Neural cell (in vitro differentiated cells): Measurements from ENCODE around the gene TTC9B. TPM values are rescaled to one million over a fixed set of nuclear protein-coding genes. Genes with fewer than 3 reads are reported as not detected.

Experiments
- H2AFZ ChIP-seq: fragments of 200-600, 300-800 bp; sonication (generic), shearing (Covaris generic); 2 replicates; pipeline ENCODE4 v1.6.0; 2014; ENCODE audit warnings: low read depth, mild to moderate bottlenecking, antibody characterized with exemption, low read length, moderate library complexity
- H3F3A ChIP-seq: fragments of 200-600 bp; shearing (Covaris generic); 2 replicates; pipeline ENCODE4 v1.6.1; 2016; ENCODE audit warnings: mild to moderate bottlenecking, moderate library complexity, mixed read lengths, antibody characterized with exemption, low read length; ENCODE audit not compliant: insufficient read depth, poor library complexity, severe bottlenecking
- H3K27ac ChIP-seq: fragments of 200-600, 300-800 bp; sonication (generic), shearing (Covaris generic); 2 replicates; pipeline ENCODE4 v1.5.1; 2014; ENCODE audit warnings: mild to moderate bottlenecking, low read length, moderate library complexity
- H3K27me3 ChIP-seq: fragments of 300-800, 200-600 bp; sonication (generic), shearing (Covaris generic); 2 replicates; pipeline ENCODE4 v1.6.0; 2014; ENCODE audit warnings: mild to moderate bottlenecking, low read depth, low read length, moderate library complexity; ENCODE audit not compliant: insufficient read depth
- H3K36me3 ChIP-seq: fragments of 300-800, 200-600 bp; sonication (generic), shearing (Covaris generic); 2 replicates; pipeline ENCODE4 v1.5.1; 2014; ENCODE audit warnings: mild to moderate bottlenecking, antibody characterized with exemption, low read length, moderate library complexity; ENCODE audit not compliant: insufficient read depth
- H3K4me2 ChIP-seq: fragments of 300-800, 200-600 bp; sonication (generic), shearing (Covaris generic); 2 replicates; pipeline ENCODE4 v1.6.0; 2014; ENCODE audit warnings: mild to moderate bottlenecking, low read length
- H3K4me3 ChIP-seq: fragments of 300-800, 200-600 bp; sonication (generic), shearing (Covaris generic); 2 replicates; pipeline ENCODE4 v1.5.1; 2014; ENCODE audit warnings: mild to moderate bottlenecking, low read length, moderate library complexity
- H3K79me2 ChIP-seq: fragments of 200-600 bp; shearing (Covaris generic); replicated peaks from 2 replicates; pipeline ENCODE4 v1.6.0; 2014; ENCODE audit warnings: mild to moderate bottlenecking, low read length, moderate library complexity; ENCODE audit not compliant: insufficient read depth
- H3K9ac ChIP-seq: fragments of 300-800, 200-600 bp; sonication (generic), shearing (Covaris generic); 2 replicates; pipeline ENCODE4 v1.6.1; 2016; ENCODE audit warnings: mild to moderate bottlenecking, low read length, mixed read lengths
- H3K9me2 ChIP-seq: fragments of 200-600 bp; shearing (Covaris generic); 2 replicates; pipeline ENCODE4 v1.6.1; 2016; ENCODE audit warnings: mild to moderate bottlenecking, low read length, mixed read lengths; ENCODE audit not compliant: insufficient read depth
- H3K9me3 ChIP-seq: fragments of 200-600, 300-800 bp; sonication (generic), shearing (Covaris generic); 2 replicates; pipeline ENCODE4 v1.6.1; 2016; ENCODE audit warnings: mild to moderate bottlenecking, mixed run types, low read length, moderate library complexity, mixed read lengths
- H4K20me1 ChIP-seq: fragments of 200-600 bp; shearing (Covaris generic); 2 replicates; pipeline ENCODE4 v1.6.1; 2016; ENCODE audit warnings: mild to moderate bottlenecking, mixed run types; ENCODE audit not compliant: insufficient read depth
- CTCF ChIP-seq: fragments of 450-650 bp; IDR thresholded peaks from 2 replicates; pipeline ENCODE4 v1.5.1; 2014; ENCODE audit warnings: antibody characterized with exemption, mild to moderate bottlenecking, moderate library complexity; ENCODE audit not compliant: poor library complexity, severe bottlenecking
- EP300 ChIP-seq: fragments of 450-650 bp; conservative IDR thresholded peaks from 2 replicates; pipeline ENCODE4 v1.6.1; 2014; ENCODE audit warnings: antibody characterized with exemption, mild to moderate bottlenecking, moderate library complexity; ENCODE audit not compliant: poor library complexity, severe bottlenecking
- EZH2 ChIP-seq: fragments of 200-600, 300-800 bp; shearing (Covaris generic), sonication (generic); IDR thresholded peaks from 2 replicates; pipeline ENCODE4 v1.6.1; 2014; ENCODE audit warnings: antibody characterized with exemption, low read length, borderline replicate concordance, mild to moderate bottlenecking; ENCODE audit not compliant: insufficient read depth, poor library complexity, severe bottlenecking
- MXI1 ChIP-seq: fragments of 450-650 bp; conservative IDR thresholded peaks from 2 replicates; pipeline ENCODE4 v1.6.1; 2014; ENCODE audit warnings: antibody characterized with exemption, mild to moderate bottlenecking; ENCODE audit not compliant: poor library complexity, severe bottlenecking
- POLR2AphosphoS5 ChIP-seq: IDR thresholded peaks from 2 replicates; pipeline ENCODE4 v1.6.1; 2012
- RAD21 ChIP-seq: fragments of 450-650 bp; conservative IDR thresholded peaks from 2 replicates; pipeline ENCODE4 v1.6.1; 2014; ENCODE audit warnings: antibody characterized with exemption, mild to moderate bottlenecking, moderate library complexity
- SMC3 ChIP-seq: fragments of 450-650 bp; conservative IDR thresholded peaks from 2 replicates; pipeline ENCODE4 v1.6.1; 2014; ENCODE audit warnings: antibody characterized with exemption, mild to moderate bottlenecking, moderate library complexity; ENCODE audit not compliant: poor library complexity
- TAF1 ChIP-seq: IDR thresholded peaks from 2 replicates; pipeline ENCODE4 v1.6.1; 2012; ENCODE audit warnings: low read depth
- polyA plus RNA-seq: library from polyadenylated mRNA; depleted of rRNA; stranded (reverse); fragments of >200 nt; gene quantifications from 2 replicates; pipeline ENCODE4 v1.2.3, GENCODE V29; 2014
- TF ChIP-seq, protein P1 (sequence below): IDR thresholded peaks from 2 replicates; pipeline ENCODE4 v1.6.1; 2012; ENCODE audit warnings: borderline replicate concordance

Gene TTC9B
- polyA plus RNA-seq, 1 donor from 2014 or later: 111 TPM

GRCh38 chr19:40254714-40255418 lies 36.7 kb upstream of the TTC9B start:
- H3K79me2 ChIP-seq: no peaks in the 10 kb centered on the region
- H3F3A ChIP-seq: no peaks in the 10 kb centered on the region
- no peaks in the 10 kb centered on the region for H3K27me3 ChIP-seq
- H3K9me3 ChIP-seq: no peaks in the 10 kb centered on the region
- H3K4me3 ChIP-seq: no peak overlapping the region
- no peaks in the 10 kb centered on the region for H3K36me3 ChIP-seq
- no peak overlapping the region for H3K4me2 ChIP-seq
- TF ChIP-seq CTCF (no peak), EZH2 (no peak), SMC3 (no peak), POLR2AphosphoS5 (no peak), EP300 (no peak), RAD21 (no peak), MXI1 (no peak), TAF1 (no peak)
- TF ChIP-seq, protein P1, sequence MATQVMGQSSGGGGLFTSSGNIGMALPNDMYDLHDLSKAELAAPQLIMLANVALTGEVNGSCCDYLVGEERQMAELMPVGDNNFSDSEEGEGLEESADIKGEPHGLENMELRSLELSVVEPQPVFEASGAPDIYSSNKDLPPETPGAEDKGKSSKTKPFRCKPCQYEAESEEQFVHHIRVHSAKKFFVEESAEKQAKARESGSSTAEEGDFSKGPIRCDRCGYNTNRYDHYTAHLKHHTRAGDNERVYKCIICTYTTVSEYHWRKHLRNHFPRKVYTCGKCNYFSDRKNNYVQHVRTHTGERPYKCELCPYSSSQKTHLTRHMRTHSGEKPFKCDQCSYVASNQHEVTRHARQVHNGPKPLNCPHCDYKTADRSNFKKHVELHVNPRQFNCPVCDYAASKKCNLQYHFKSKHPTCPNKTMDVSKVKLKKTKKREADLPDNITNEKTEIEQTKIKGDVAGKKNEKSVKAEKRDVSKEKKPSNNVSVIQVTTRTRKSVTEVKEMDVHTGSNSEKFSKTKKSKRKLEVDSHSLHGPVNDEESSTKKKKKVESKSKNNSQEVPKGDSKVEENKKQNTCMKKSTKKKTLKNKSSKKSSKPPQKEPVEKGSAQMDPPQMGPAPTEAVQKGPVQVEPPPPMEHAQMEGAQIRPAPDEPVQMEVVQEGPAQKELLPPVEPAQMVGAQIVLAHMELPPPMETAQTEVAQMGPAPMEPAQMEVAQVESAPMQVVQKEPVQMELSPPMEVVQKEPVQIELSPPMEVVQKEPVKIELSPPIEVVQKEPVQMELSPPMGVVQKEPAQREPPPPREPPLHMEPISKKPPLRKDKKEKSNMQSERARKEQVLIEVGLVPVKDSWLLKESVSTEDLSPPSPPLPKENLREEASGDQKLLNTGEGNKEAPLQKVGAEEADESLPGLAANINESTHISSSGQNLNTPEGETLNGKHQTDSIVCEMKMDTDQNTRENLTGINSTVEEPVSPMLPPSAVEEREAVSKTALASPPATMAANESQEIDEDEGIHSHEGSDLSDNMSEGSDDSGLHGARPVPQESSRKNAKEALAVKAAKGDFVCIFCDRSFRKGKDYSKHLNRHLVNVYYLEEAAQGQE: no peak
- H3K9me2 ChIP-seq: no peaks in the 10 kb centered on the region
- no peak overlapping the region for H3K27ac ChIP-seq
- H2AFZ ChIP-seq: no peak overlapping the region
- H3K9ac ChIP-seq: no peak overlapping the region
- no peaks in the 10 kb centered on the region for H4K20me1 ChIP-seq

GRCh38 chr19:40253611-40254092 lies 35.5 kb upstream of the TTC9B start:
- Histone ChIP-seq H3K27me3 (no peaks in the 10 kb centered on the region), H3K9me2 (no peaks in the 10 kb centered on the region), H3K4me2 (no peak overlapping the region), H3K9me3 (no peaks in the 10 kb centered on the region), H3K79me2 (no peaks in the 10 kb centered on the region), H3K27ac (no peak overlapping the region), H3K4me3 (no peak overlapping the region), H3K9ac (no peak overlapping the region), H3F3A (no peaks in the 10 kb centered on the region), H3K36me3 (no peaks in the 10 kb centered on the region), H4K20me1 (no peaks in the 10 kb centered on the region), H2AFZ (no peak overlapping the region)
- no peak for TF ChIP-seq SMC3
